KMS-11 (cell line): ENCODE measurements around the gene LDLRAD3.

Experiments used
- H2AFZ ChIP-seq: fragments of 200-600 bp; sonication (generic); 2 replicates; pipeline ENCODE4 v1.6.1; 2016; ENCODE audit warnings: antibody characterized with exemption, mixed run types, low read depth
- H3K27ac ChIP-seq: fragments of 200-600 bp; sonication (generic); 2 replicates; pipeline ENCODE4 v1.6.1; 2016; ENCODE audit warnings: mild to moderate bottlenecking, mixed run types
- H3K27me3 ChIP-seq: fragments of 200-600 bp; sonication (generic); 2 replicates; pipeline ENCODE4 v1.6.1; 2017; ENCODE audit warnings: mild to moderate bottlenecking, low read depth, mixed run types, moderate library complexity; ENCODE audit not compliant: insufficient read depth
- H3K36me3 ChIP-seq: fragments of 200-600 bp; sonication (generic); 2 replicates; pipeline ENCODE4 v1.6.1; 2017; ENCODE audit warnings: mild to moderate bottlenecking, mixed run types; ENCODE audit not compliant: insufficient read depth
- H3K4me1 ChIP-seq: fragments of 200-600 bp; sonication (generic); 2 replicates; pipeline ENCODE4 v1.6.1; 2016; ENCODE audit warnings: mild to moderate bottlenecking, low read depth, mixed run types; ENCODE audit not compliant: poor library complexity, severe bottlenecking
- H3K4me2 ChIP-seq: fragments of 200-600 bp; sonication (generic); 2 replicates; pipeline ENCODE4 v1.7.0; 2016; ENCODE audit warnings: mild to moderate bottlenecking, mixed run types
- H3K4me3 ChIP-seq: fragments of 200-600 bp; sonication (generic); IDR thresholded peaks from 2 replicates; pipeline ENCODE4 v1.6.1; 2017; ENCODE audit warnings: low read depth, low read length, mixed read lengths; ENCODE audit not compliant: insufficient read depth
- H3K79me2 ChIP-seq: fragments of 200-600 bp; sonication (generic); 2 replicates; pipeline ENCODE4 v1.6.1; 2016; ENCODE audit warnings: low read depth, mixed run types; ENCODE audit not compliant: insufficient read depth
- H3K9ac ChIP-seq: fragments of 200-600 bp; sonication (generic); 2 replicates; pipeline ENCODE4 v1.6.1; 2016; ENCODE audit warnings: mild to moderate bottlenecking, mixed run types
- H4K20me1 ChIP-seq: fragments of 200-600 bp; sonication (generic); 2 replicates; pipeline ENCODE4 v1.6.1; 2016; ENCODE audit warnings: mild to moderate bottlenecking, mixed run types; ENCODE audit not compliant: insufficient read depth
- CTCF ChIP-seq: fragments of 200-600 bp; sonication (generic); conservative IDR thresholded peaks from 2 replicates; pipeline ENCODE4 v1.6.1; 2017; ENCODE audit warnings: low read depth, mild to moderate bottlenecking, antibody characterized with exemption, low read length, moderate library complexity, mixed read lengths

The LDLRAD3 gene

GRCh38 chr11:36213393-36213840 is 269.6 kb downstream of the LDLRAD3 start:
- H3K9ac ChIP-seq: no peak overlapping the region
- H3K36me3 ChIP-seq: no peaks in the 10 kb centered on the region
- H3K4me3 ChIP-seq: no peak overlapping the region
- no peaks in the 10 kb centered on the region for H4K20me1 ChIP-seq
- H3K27ac ChIP-seq: no peak overlapping the region
- H3K4me1 ChIP-seq: no peaks in the 10 kb centered on the region
- no peaks in the 10 kb centered on the region for H3K27me3 ChIP-seq
- TF ChIP-seq CTCF: no peak
- no peak overlapping the region for H3K4me2 ChIP-seq
- H2AFZ ChIP-seq: no peak overlapping the region
- H3K79me2 ChIP-seq: no peaks in the 10 kb centered on the region

GRCh38 chr11:36214480-36214879 is 270.6 kb downstream of the LDLRAD3 start:
- H2AFZ ChIP-seq: no peak overlapping the region
- no peak overlapping the region for H3K4me3 ChIP-seq
- no peak for TF ChIP-seq CTCF
- no peaks in the 10 kb centered on the region for H4K20me1 ChIP-seq
- H3K4me1 ChIP-seq: no peaks in the 10 kb centered on the region
- no peak overlapping the region for H3K4me2 ChIP-seq
- H3K9ac ChIP-seq: no peak overlapping the region
- no peaks in the 10 kb centered on the region for H3K79me2 ChIP-seq
- H3K27me3 ChIP-seq: no peaks in the 10 kb centered on the region
- H3K27ac ChIP-seq: no peak overlapping the region
- no peaks in the 10 kb centered on the region for H3K36me3 ChIP-seq

- no peaks in the 10 kb centered on the region for H3K79me2 ChIP-seq
- no peaks in the 10 kb centered on the region for H3K27me3 ChIP-seq
- H3K9ac ChIP-seq: no peak overlapping the region
- no peak overlapping the region for H3K27ac ChIP-seq
- H3K4me3 ChIP-seq: no peak overlapping the region
- H2AFZ ChIP-seq: no peak overlapping the region
- TF ChIP-seq CTCF: no peak
- no peaks in the 10 kb centered on the region for H3K36me3 ChIP-seq
- H3K4me1 ChIP-seq: no peaks in the 10 kb centered on the region
- H3K4me2 ChIP-seq: no peak overlapping the region
- H4K20me1 ChIP-seq: no peaks in the 10 kb centered on the region
Observed at GRCh38 chr11:36214976-36215692, 271.3 kb downstream of the LDLRAD3 start.

GRCh38 chr11:36215693-36216060 is 271.8 kb downstream of the LDLRAD3 start:
- Histone ChIP-seq H3K27ac (no peak overlapping the region), H3K4me3 (no peak overlapping the region), H3K79me2 (no peaks in the 10 kb centered on the region), H4K20me1 (no peaks in the 10 kb centered on the region), H2AFZ (no peak overlapping the region), H3K36me3 (no peaks in the 10 kb centered on the region), H3K9ac (no peak overlapping the region), H3K4me1 (no peaks in the 10 kb centered on the region), H3K27me3 (no peaks in the 10 kb centered on the region), H3K4me2 (no peak overlapping the region)
- TF ChIP-seq CTCF: no peak
